Measurements from ENCODE around the gene CCR7.

CCR7 gene

GRCh38 chr17:40564883-40565768 is at the start of gene CCR7:
Gene CCR7, minus strand, starts transcription at chr17:40565472. Its CDS starts 63 bp downstream, at chr17:40565409.
- DNase-seq = no peak

GRCh38 chr17:40614431-40615067 is 49.3 kb upstream of the CCR7 start:
- DNase-seq = no peak

GRCh38 chr17:40613467-40614154 is 48.3 kb upstream of the CCR7 start:
- DNase-seq = no peak

GRCh38 chr17:40612599-40613244 is 47.5 kb upstream of the CCR7 start:
- DNase-seq = no peak

- DNase-seq = no peak
Observed at GRCh38 chr17:40611840-40612474, 46.7 kb upstream of the CCR7 start.

GRCh38 chr17:40610359-40610758 is 45.1 kb upstream of the CCR7 start:
- DNase-seq = no peak

- no peak for DNase-seq
Observed at GRCh38 chr17:40608061-40608581, 42.8 kb upstream of the CCR7 start.

- DNase-seq = no peak
Observed at GRCh38 chr17:40607641-40608040, 42.4 kb upstream of the CCR7 start.

GRCh38 chr17:40606548-40607353 is 41.5 kb upstream of the CCR7 start:
- DNase-seq = no peak

- no peak for DNase-seq
Observed at GRCh38 chr17:40605306-40605705, 40.0 kb upstream of the CCR7 start.

GRCh38 chr17:40604327-40605080 is 39.2 kb upstream of the CCR7 start:
- DNase-seq = no peak

- no peak for DNase-seq
Observed at GRCh38 chr17:40602445-40603443, 37.5 kb upstream of the CCR7 start.

GRCh38 chr17:40600486-40601046 is 35.3 kb upstream of the CCR7 start:
- no peak for DNase-seq

- no peak for DNase-seq
Observed at GRCh38 chr17:40599468-40599763, 34.1 kb upstream of the CCR7 start.

- DNase-seq = no peak
Observed at GRCh38 chr17:40598619-40599467, 33.6 kb upstream of the CCR7 start.

- no peak for DNase-seq
Observed at GRCh38 chr17:40598301-40598618, 33.0 kb upstream of the CCR7 start.

- no peak for DNase-seq
Observed at GRCh38 chr17:40597556-40598300, 32.5 kb upstream of the CCR7 start.

GRCh38 chr17:40597156-40597555 is 31.9 kb upstream of the CCR7 start:
- no peak for DNase-seq
